Left kidney (tissue), 8 donors: Measurements from ENCODE around the gene GLG1. TPM values are rescaled to one million over a fixed set of nuclear protein-coding genes. Genes with fewer than 3 reads are reported as not detected.
"Not testable (repeated sequence)": the region's sequence is repeated elsewhere in the genome, so short reads cannot be mapped to it uniquely, and the experiment has no call there.

Experiments
- DNase-seq: peaks from one replicate; pipeline ENCODE4 v3.0.0-alpha.2; 2013
- long read RNA-seq, 8 donors: transcript quantifications; one replicate each; lab custom pipeline, GENCODE V29; 2026
- polyA plus RNA-seq: library from polyadenylated mRNA; unstranded; fragments of 120-200 nt; gene quantifications from one replicate; pipeline ENCODE4 v1.2.1, GENCODE V29; 2013; ENCODE audit not compliant: insufficient read length

GLG1 gene
- polyA plus RNA-seq, result 183 TPM
- long read RNA-seq, donor 1, full-length matches to known transcripts, result 18 of 31 reads
- long read RNA-seq, donor 1, partial matches to known transcripts, result 13 of 31 reads
- long read RNA-seq, donor 1, other reads (novel, unspliced or antisense), result 0 of 31 reads
- long read RNA-seq, donor 2, full-length matches to known transcripts, result 17 of 24 reads
- long read RNA-seq, donor 2, partial matches to known transcripts, result 7 of 24 reads
- long read RNA-seq, donor 2, other reads (novel, unspliced or antisense), result 0 of 24 reads
- long read RNA-seq, donor 3, full-length matches to known transcripts, result 20 of 25 reads
- long read RNA-seq, donor 3, partial matches to known transcripts, result 0 of 25 reads
- long read RNA-seq, donor 3, other reads (novel, unspliced or antisense), result 5 of 25 reads
- long read RNA-seq, donor 4, partial matches to known transcripts, result 0 of 2 reads
- long read RNA-seq, donor 4, other reads (novel, unspliced or antisense), result 0 of 2 reads
- long read RNA-seq, donor 5, full-length matches to known transcripts, result 15 of 15 reads
- long read RNA-seq, donor 5, partial matches to known transcripts, result 0 of 15 reads
- long read RNA-seq, donor 5, other reads (novel, unspliced or antisense), result 0 of 15 reads
- long read RNA-seq, donor 6, full-length matches to known transcripts, result 18 of 18 reads
- long read RNA-seq, donor 6, partial matches to known transcripts, result 0 of 18 reads
- long read RNA-seq, donor 6, other reads (novel, unspliced or antisense), result 0 of 18 reads
- long read RNA-seq, donor 7, full-length matches to known transcripts, result 23 of 45 reads
- long read RNA-seq, donor 7, partial matches to known transcripts, result 22 of 45 reads
- long read RNA-seq, donor 7, other reads (novel, unspliced or antisense), result 0 of 45 reads
- long read RNA-seq, donor 8, full-length matches to known transcripts, result 12 of 12 reads
- long read RNA-seq, donor 8, partial matches to known transcripts, result 0 of 12 reads
- long read RNA-seq, donor 8, other reads (novel, unspliced or antisense), result 0 of 12 reads

DNA sequence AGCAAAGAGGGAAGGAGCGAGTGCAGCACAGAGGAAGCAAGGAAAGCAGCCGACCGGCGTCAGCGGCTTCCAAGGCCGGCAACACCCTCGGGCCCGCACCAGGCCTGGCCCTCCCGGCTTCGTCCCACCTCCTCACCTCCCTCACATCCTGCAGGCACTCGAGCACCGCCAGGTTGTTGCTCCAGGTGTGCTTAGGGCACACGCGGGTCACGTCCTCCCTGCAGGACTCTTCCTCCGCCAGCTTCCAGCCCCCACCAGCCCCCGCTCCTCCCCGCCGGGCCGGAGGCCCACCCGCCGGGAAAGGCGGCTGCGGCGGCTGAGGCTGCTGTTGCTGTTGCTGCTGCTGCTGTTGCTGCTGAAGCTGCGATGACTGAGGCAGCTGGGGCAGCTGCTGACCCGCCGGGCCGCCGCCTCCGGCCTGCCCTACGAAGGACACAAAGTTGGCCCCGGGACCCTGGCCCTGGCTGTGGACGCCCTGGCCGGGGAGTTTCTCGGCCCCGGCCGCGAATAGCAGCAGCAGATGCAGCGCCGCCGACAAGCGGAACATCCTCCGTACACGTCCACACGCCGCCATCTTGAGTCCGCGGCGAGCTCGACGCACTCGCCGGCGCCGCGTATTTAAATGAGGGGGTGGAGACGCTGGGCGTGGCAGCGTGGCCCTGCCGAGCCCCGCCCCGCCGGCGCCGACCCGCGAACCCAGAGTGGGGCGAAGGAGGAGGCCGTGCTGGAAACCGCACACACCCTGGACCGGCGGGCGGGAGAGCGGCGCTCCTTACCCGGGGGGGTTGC lies at the start of gene GLG1:
TSS of gene GLG1 (minus strand) at position 594 of the 789 bp plus-strand sequence. CDS start at position 574, 20 bp downstream.
- DNase-seq, result peak; percentile 90

DNA sequence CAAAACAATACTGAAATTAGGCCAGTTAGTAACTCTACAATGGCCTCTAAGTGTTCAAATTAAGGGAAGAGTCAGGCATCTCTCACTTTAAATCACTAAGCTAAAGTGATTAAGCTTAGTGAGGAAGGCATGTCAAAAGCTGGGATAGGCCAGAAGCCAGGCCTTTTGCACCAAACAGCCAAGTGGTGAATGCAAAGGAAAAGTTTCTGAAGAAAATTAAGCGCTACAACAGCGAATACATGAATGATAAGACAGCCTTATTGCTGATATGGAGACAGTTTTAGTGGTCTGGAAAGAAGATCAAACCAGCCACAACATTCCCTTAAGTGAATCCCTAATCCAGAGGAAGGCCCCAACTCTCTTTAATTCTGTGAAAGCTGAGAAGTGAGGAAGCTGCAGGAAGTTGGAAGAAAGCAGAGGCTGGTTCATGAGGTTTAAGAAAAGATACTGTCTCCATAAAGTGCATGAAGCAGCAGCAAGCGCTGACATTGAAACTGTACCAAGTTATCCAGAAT lies 47.7 kb upstream of the GLG1 start:
- no peak for DNase-seq

- not testable (repeated sequence) for DNase-seq
Measured at GRCh38 chr16:74652883-74653282, 46.0 kb upstream of the GLG1 start.

DNA sequence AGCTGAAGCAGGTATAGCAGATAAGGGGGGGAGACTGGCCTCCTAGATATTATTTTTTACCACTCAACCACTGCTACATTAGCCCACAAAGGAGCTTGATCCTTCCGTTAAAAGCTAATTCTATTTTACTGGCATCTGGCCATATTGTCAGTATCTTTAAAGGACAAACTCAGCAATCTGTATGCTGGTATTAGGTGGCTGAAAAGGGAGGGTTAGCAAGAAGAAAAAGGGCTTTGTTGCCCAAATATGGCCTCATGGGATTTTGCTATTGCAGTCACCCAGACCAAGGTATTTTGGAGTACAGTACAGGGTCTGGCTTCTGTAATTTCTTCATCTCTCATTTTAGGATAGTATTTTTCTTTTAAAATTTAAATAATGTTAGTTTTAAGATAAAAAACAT lies 45.3 kb upstream of the GLG1 start:
- DNase-seq, result no peak

DNA sequence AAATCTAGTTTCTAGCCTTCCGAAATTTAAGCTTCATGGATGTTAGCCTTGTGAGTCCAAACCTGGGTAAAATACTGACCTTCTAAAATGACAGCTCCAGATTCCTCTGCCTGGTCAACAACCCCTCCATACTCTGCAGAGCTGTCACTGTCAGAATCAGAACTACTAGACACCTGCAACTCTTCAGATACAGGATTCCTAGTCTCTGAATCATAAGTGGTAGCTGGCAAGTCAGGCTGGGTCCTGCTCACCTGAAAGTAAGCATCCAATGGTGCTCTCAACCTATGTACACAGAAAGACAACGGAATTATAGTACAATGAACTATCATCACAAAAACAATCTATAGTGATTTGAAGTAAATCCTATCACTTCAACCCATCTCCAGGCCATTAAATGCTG lies 44.9 kb upstream of the GLG1 start:
- DNase-seq, result no peak

GRCh38 chr16:74650966-74651567 lies 44.2 kb upstream of the GLG1 start:
- no peak for DNase-seq

- no peak for DNase-seq
Measured at GRCh38 chr16:74649839-74650504, 43.1 kb upstream of the GLG1 start.

- no peak for DNase-seq
Measured at GRCh38 chr16:74641969-74642368, 35.1 kb upstream of the GLG1 start.

GRCh38 chr16:74637742-74638453 lies 31.0 kb upstream of the GLG1 start:
- no peak for DNase-seq

DNA sequence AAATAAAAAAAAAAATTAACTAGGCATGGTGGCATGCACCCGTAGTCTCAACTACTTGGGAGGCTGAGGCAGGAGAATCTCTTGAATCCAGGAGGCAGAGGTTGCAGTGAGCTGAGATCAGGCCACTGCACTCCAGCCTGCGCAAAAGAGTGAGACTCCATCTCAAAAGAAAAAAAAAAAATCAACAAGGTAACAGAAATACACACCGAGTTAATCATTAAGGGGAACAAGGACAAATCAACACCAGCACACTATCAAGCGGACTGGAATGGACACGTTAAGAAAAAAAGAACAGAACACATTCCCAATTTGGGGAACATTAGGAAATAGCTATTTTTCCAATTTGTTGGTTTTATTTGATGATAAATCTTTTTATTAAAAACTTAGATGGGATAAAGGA lies 28.4 kb upstream of the GLG1 start:
- no peak for DNase-seq

GRCh38 chr16:74633686-74634085 lies 26.8 kb upstream of the GLG1 start:
- DNase-seq, result no peak

DNA sequence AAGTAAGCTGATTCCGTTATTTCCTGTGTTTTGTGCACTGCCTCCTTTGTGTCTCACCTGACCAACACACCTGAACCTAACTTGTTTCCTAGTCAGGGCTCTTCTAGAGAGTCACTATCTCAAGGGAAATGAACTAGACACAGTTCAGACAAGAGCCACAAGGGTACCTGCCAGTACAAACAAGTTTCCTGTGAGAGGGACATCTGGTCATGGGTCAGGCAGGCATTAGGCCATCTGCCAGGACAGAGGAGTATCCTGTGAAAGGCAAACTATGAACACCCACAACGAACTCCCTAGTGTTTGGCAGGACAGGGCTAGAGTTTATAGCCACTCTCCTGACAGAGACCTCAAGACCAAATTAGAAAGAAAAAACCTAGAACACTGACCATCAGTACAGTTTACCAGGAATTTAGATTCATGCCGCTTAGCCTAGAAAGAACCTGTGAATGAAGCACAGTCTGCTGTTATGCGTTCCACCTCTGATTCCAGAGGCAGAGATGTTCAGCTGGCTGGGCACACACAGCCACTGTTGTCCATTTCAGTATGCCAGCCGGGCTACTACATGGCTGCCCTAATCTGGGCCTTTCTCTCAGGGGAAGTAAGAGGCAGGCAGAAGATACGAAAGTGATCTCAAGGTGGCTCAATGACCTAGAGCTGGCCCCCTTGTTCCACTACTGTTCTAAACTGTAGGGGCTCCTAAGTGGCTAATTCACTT lies 20.7 kb upstream of the GLG1 start:
- no peak for DNase-seq

- no peak for DNase-seq
Measured at GRCh38 chr16:74626741-74627416, 20.0 kb upstream of the GLG1 start.

GRCh38 chr16:74625500-74626350 lies 18.8 kb upstream of the GLG1 start:
- DNase-seq, result no peak

- DNase-seq, result no peak
Measured at GRCh38 chr16:74623839-74624235, 16.9 kb upstream of the GLG1 start.

DNA sequence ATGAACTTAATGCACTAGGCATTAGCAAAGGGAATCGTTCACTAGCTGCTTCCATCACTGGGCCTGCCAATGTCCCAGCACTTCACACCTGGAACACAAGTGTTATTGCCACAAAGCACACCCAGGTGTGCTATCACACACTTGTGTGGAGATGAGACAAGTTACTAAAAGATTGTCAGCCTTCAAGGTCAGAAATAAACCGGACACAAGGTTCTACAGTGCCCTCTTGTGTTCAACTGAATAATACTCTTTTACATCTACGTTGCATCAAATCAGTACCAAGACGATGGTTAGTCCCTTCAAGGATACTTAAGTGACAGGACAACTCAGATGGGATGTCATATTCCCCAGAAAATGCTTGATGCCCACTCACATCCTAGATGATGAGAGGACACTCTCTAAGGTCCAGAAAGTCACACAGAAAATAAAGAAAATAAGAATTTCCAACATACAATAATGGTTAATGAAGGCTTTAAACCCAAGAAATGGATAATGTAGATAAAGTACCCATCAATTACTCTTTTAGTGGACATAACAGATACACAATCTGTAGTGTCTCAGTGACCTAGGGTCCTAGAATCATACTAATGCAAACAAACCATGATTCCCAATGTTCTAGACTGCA lies 16.4 kb upstream of the GLG1 start:
- DNase-seq, result peak; percentile 48

DNA sequence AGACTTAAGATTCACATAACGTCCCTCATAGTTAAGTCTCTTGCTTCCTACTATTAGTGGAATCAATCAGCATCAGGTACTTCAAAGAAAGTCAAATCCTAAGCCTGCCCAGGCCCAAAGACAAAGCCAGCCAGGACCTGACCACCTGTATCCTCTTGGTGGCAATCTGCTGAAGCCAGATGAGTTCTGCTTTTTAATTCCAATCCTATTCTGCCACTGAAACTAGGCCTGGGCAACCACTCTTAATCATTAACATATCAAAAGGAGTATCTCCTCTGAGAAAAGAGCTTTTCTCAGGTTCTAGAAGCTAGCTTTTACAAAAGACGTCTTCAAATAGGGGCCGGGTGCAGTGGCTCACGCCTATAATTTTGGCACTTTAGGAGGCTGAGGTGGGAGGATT lies 15.1 kb upstream of the GLG1 start:
- no peak for DNase-seq
